Activated CD4-positive, alpha-beta T cell treated with anti-CD3 and anti-CD28 coated beads, Interleukin-2, amount 50 U/mL, for 48 hours (primary cell): Measurements from ENCODE around the gene CD22.

Source experiments
- DNase-seq, 2 experiments: peaks; one replicate each; pipeline ENCODE4 v3.0.0-alpha.2; 2020

CD22 gene

DNA sequence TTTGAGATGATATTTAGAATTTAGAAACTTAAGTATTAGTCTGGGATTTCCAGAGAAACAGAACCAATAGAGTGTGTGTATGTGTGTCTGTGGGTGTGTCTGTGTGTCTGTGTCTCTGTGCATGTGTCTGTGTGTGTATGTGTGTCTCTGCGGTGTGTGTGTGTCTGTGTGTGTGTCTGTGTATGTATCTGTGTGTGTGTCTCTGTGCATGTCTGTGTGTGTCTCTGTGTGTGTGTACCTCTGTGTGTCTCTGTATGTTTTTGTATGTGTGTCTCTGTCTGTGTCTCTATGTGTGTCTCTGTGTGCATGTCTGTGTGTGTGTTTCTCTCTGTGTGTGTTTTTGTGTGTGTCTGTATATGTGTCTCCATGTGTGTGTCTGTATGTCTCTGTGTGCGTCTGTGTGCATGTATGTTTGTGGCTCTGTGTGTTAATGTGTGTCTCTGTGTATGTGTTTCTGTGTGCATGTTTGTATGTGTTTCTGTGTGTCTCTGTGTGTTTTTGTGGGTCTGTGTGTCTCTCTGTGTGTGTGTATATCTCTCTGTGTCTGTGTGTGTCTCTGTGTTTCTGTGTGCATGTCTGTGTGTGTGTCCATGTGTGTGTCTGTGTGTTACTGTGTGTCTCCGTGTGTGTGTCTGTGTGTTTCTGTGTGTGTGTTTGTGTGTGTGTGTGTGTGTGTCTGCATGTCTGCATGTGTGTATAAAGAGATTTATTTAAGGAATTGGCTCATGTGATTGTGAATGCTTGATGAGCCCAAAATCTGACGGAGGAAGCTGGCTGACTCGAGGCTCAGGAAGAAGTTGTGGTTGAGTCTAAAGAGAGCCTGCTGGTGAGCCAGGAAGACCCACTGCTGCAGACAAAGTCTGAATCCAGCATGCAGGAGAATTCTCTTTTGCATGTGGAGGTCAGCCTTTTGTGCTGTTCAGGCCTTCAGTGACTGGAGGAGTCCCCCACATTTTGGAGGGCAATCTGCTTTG lies 64.0 kb downstream of the CD22 start:
- DNase-seq: no peak

- no peak for DNase-seq
Observed at GRCh38 chr19:35395382-35396199, 66.6 kb downstream of the CD22 start.

- no peak for DNase-seq
Observed at GRCh38 chr19:35396240-35396885, 67.4 kb downstream of the CD22 start.
